HEK293T (cell line): ENCODE measurements around the gene STRN3.
"Not testable (repeated sequence)": the region's sequence is repeated elsewhere in the genome, so short reads cannot be mapped to it uniquely, and the experiment has no call there.

Source experiments
- CTCF ChIA-PET: fragments of 350-600 bp; formaldehyde crosslinking; extraction: SDS; loops from one replicate; lab custom pipeline; 2021; ENCODE audit warnings: antibody characterized with exemption, inconsistent platforms; lab: Yijun Ruan, JAX
- POLR2A ChIA-PET: fragments of 350-600 bp; formaldehyde crosslinking; extraction: SDS; loops from one replicate; lab custom pipeline; 2020; ENCODE audit warnings: antibody characterized with exemption, inconsistent platforms; lab: Yijun Ruan, JAX
- DNase-seq: peaks from one replicate; pipeline ENCODE4 v3.0.0; 2012; ENCODE audit warnings: mixed read lengths; ENCODE audit errors: extremely low spot score
- ARNT ChIP-seq: fragments of 450-650 bp; IDR thresholded peaks from 2 replicates; pipeline ENCODE4 v1.6.1; 2017; ENCODE audit warnings: mild to moderate bottlenecking
- BHLHE40 ChIP-seq: fragments of 450-650 bp; IDR thresholded peaks from 2 replicates; pipeline ENCODE4 v1.6.1; 2016; ENCODE audit warnings: mild to moderate bottlenecking, moderate library complexity, borderline replicate concordance
- CTBP1 ChIP-seq: fragments of 450-650 bp; IDR thresholded peaks from 2 replicates; pipeline ENCODE4 v1.6.1; 2016; ENCODE audit warnings: borderline replicate concordance
- ELF4 ChIP-seq: fragments of 450-650 bp; IDR thresholded peaks from 2 replicates; pipeline ENCODE4 v1.6.1; 2017; ENCODE audit warnings: antibody characterized with exemption
- FOXA1 ChIP-seq: fragments of 450-650 bp; IDR thresholded peaks from 2 replicates; pipeline ENCODE4 v1.6.1; 2016; ENCODE audit warnings: mild to moderate bottlenecking
- FOXK2 ChIP-seq: fragments of 450-650 bp; IDR thresholded peaks from 2 replicates; pipeline ENCODE4 v1.6.1; 2016; ENCODE audit warnings: mild to moderate bottlenecking
- FOXM1 ChIP-seq: fragments of 450-650 bp; IDR thresholded peaks from 2 replicates; pipeline ENCODE4 v1.6.1; 2017; ENCODE audit warnings: mild to moderate bottlenecking, borderline replicate concordance
- HDGF ChIP-seq: fragments of 450-650 bp; IDR thresholded peaks from 2 replicates; pipeline ENCODE4 v1.6.1; 2017; ENCODE audit warnings: antibody characterized with exemption, borderline replicate concordance
- L3MBTL2 ChIP-seq: fragments of 450-650 bp; conservative IDR thresholded peaks from 2 replicates; pipeline ENCODE4 v1.6.1; 2016; ENCODE audit warnings: mild to moderate bottlenecking
- LEF1 ChIP-seq: fragments of 450-650 bp; IDR thresholded peaks from 2 replicates; pipeline ENCODE4 v1.6.1; 2017; ENCODE audit warnings: mild to moderate bottlenecking, borderline replicate concordance
- NFRKB ChIP-seq: fragments of 450-650 bp; IDR thresholded peaks from 2 replicates; pipeline ENCODE4 v1.6.1; 2016; ENCODE audit warnings: mild to moderate bottlenecking, moderate library complexity
- SP1 ChIP-seq: fragments of 450-650 bp; IDR thresholded peaks from 2 replicates; pipeline ENCODE4 v1.6.1; 2017
- SUZ12 ChIP-seq: fragments of 450-650 bp; IDR thresholded peaks from 2 replicates; pipeline ENCODE4 v1.6.1; 2016; ENCODE audit warnings: mild to moderate bottlenecking
- TARDBP ChIP-seq: fragments of 450-650 bp; IDR thresholded peaks from 2 replicates; pipeline ENCODE4 v1.6.1; 2016
- ZNF384 ChIP-seq: fragments of 450-650 bp; IDR thresholded peaks from 2 replicates; pipeline ENCODE4 v1.6.1; 2016
- TF ChIP-seq, protein P1 (sequence below): fragments of 450-650 bp; IDR thresholded peaks from 2 replicates; pipeline ENCODE4 v1.6.1; 2016

STRN3 gene

DNA sequence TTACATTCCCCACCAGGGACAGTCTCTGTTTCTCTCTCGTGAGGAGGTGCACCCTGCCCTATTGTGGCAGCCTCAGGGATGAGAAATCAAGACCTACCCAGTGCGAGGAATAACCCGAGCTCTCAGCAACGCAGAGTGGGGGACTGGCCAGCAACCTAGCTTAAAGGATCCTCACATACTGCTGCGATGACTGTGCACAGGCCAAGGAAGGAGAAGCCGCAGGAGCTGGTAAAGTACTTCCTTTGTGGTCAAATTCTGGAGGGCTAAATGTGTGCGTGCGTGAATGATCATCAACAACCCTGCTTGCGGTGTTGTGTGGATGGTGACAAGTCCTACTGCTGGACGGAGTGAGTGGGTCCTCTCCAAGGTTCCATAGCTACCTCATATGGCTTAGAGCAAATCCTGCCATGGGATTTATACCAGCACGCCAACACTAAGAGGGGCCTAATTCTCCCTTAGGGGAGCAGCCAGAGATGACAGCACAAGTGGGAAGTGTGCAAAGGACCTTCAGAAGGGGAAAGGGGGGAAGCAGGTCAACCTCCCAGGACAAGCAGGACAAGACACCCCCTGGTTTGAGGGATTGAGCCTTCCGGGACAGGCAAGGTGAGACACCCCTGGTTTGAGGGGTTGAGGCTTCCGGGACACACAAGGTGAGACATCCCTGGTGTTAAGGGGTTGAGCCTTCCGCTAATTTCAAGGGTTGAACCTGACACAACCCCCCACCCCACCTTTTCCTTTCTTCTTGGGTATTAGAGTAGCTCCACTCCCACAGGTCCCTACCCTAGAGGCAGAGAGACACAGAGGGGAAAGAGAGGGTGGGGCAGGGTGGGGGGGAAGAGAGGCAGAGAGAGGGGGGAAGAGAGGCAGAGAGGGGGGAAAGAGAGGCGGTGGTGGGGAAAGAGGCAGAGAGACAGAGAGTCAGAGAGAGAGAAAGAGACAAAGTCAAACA is 59.5 kb downstream of the STRN3 start:
- ChIA-PET POLR2A (no interaction called here), CTCF (no interaction called here)
- TF ChIP-seq TARDBP: no peak
- TF ChIP-seq BHLHE40: no peak
- no peak for DNase-seq

DNA sequence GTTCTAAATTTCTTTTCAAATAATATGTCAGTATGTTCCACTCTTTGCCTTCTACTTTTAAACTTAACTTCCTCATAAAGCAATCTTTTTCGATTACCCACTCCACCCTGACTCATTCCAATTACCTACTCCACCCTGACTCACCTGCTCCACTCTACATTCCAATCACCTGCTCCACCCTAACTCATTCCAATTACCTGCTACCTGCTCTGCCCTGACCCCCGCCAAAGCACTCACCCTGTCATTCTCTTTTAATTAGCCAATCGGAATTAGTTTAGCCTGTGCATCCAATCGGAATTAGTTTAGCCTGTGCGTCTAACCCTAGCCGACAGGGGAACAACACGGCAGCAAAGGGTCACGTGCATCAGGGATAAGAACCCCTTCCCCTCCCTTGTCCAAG is 60.3 kb downstream of the STRN3 start:
- DNase-seq, CTCF ChIA-PET, POLR2A ChIA-PET: not testable (repeated sequence)

- CTCF ChIA-PET: interaction anchor here (1.0 kb wide), 1 partner anchor 10 kb away, joined by 3 read pairs; no protein-coding TSS in a partner anchor
- POLR2A ChIA-PET, DNase-seq: not testable (repeated sequence)
Measured at GRCh38 chr14:30962537-30962936, 63.6 kb downstream of the STRN3 start.

DNA sequence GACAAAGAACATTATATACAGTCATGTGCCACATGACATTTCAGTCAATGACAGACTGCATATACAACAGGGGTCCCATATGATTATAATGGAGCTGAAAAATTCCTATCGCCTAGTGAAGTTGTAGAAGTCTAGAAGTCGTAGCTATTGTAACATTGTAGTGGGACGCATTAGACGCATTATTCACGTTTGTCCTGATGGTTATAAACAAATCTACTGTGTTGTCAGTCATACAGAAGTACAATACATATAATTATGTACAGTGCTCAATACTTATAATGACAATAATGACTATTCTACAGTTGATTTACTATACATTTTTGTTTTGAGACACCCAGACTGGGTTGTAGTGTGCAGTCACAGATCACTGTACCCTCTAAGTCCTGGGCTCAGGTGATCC is 64.8 kb downstream of the STRN3 start:
- POLR2A ChIA-PET: no interaction called here
- CTCF ChIA-PET: no interaction called here
- no peak for DNase-seq

DNA sequence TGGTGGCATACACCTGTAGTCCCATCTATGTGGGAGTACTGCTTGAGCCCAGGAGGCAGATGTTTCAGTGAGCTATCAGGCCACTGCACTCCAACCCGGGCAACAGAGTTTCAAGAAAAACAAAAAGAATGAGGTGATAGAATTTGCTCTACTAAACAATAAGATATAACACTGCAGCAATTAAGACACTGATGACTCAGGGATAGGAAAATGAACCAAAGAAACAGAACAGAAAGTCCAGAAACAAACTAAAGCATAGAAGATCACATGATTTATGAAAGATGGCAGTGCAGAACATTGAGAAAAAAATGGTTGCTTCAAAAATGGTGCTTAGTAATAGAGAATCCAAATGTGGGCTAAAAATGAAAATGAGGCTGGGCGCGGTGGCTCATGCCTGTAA is 66.0 kb downstream of the STRN3 start:
- DNase-seq: no peak
- ChIA-PET CTCF (no interaction called here), POLR2A (no interaction called here)
- TF ChIP-seq BHLHE40 (no peak), FOXM1 (no peak), SP1 (no peak), LEF1 (no peak), ZNF384 (no peak), CTBP1 (no peak), ELF4 (no peak), TARDBP (no peak), L3MBTL2 (no peak), HDGF (no peak)
- TF ChIP-seq, protein P1, sequence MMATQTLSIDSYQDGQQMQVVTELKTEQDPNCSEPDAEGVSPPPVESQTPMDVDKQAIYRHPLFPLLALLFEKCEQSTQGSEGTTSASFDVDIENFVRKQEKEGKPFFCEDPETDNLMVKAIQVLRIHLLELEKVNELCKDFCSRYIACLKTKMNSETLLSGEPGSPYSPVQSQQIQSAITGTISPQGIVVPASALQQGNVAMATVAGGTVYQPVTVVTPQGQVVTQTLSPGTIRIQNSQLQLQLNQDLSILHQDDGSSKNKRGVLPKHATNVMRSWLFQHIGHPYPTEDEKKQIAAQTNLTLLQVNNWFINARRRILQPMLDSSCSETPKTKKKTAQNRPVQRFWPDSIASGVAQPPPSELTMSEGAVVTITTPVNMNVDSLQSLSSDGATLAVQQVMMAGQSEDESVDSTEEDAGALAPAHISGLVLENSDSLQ: no peak

More for the DNA sequence above, 64.8 kb downstream of the STRN3 start:
- TF ChIP-seq FOXA1: no peak
- TF ChIP-seq, protein P1: no peak
- no peak for TF ChIP-seq ZNF384
- TF ChIP-seq ELF4: no peak
- TF ChIP-seq HDGF: no peak
- no peak for TF ChIP-seq ARNT
- no peak for TF ChIP-seq FOXM1
- TF ChIP-seq FOXK2: no peak
- no peak for TF ChIP-seq TARDBP
- no peak for TF ChIP-seq NFRKB
- no peak for TF ChIP-seq SUZ12
- TF ChIP-seq BHLHE40: no peak
- TF ChIP-seq LEF1: no peak
- no peak for TF ChIP-seq CTBP1
- TF ChIP-seq L3MBTL2: no peak

DNA sequence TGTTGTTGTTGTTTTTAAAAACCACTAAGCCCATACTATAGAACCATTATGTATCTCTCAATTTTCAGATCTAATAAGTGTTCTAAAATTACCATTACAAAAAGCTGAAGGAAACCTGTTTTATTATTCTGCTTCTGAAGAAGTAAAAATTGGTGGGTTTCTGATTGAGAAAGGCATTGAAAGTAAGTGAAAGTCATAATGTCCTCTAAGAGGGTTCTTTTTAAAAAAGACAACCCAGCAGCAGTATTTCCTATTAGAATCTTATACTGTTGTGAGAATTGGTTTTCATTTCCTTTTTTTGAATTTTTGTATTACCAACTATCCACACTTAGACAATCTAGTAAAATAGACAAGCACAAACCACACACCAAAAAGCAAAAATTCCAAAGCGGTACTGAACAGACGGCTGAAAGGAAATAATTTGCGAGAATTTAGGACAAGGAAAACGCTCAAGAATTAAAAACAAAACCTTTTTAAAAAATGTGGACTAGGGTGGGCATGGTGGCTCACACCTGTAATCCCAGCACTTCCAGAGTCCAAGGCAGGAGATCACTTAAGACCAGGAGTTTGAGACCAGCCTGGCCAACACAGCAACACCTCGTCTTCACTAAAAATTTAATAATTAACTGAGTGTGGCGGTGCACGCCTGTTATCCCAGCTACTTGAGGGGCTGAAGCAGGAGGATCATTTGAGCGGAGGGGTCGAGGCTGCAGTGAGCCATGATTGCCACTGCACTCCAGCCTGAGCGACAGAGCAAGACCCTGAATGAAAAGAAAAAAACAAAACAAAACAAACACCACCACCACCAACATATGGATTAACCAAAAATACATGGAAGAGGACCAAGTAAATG is 67.4 kb downstream of the STRN3 start:
- ChIA-PET POLR2A (no interaction called here), CTCF (interaction anchor here (0.9 kb wide), 1 partner anchor 124 kb away, joined by 4 read pairs; no protein-coding TSS in a partner anchor)
- DNase-seq: no peak
- TF ChIP-seq HDGF: no peak
- no peak for TF ChIP-seq ARNT
- no peak for TF ChIP-seq ZNF384
- TF ChIP-seq FOXK2: no peak
- no peak for TF ChIP-seq L3MBTL2
- TF ChIP-seq SUZ12: no peak
- TF ChIP-seq ELF4: no peak

DNA sequence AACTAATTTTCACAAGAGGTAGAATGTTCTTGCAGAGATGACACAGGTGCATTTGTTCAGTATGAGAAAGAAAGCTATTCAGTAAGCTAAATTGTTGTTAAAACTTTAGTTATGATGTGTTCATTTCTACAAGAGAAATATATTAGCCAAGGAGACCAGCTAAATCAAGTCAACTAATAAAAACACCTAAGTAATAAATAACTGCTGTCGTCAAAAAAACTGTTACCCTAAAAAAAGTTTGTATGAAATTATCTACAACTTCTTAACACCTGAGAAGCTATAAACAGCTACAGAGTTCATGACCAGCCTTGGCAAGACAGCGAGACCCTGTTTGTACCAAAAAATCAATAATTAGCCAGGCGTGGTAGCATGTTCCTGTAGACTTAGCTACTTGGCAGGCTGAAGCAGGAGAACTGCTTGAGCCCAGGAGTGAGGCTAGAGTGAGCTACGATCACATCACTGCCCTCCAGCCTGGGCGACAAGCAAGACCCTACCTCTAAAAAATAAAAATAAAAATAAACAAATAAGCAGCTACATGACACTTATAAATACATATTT is 68.3 kb downstream of the STRN3 start:
- ChIA-PET POLR2A (no interaction called here), CTCF (interaction anchor here (0.6 to 0.9 kb wide), 2 partner anchors 125 to 219 kb away, joined by 4 read pairs; no protein-coding TSS in a partner anchor)
- no peak for TF ChIP-seq ZNF384
- TF ChIP-seq FOXK2: no peak
- TF ChIP-seq HDGF: no peak
- TF ChIP-seq, protein P1: no peak
- no peak for TF ChIP-seq ARNT
- TF ChIP-seq ELF4: no peak
- TF ChIP-seq FOXM1: no peak
- TF ChIP-seq BHLHE40: no peak
- TF ChIP-seq TARDBP: no peak
- TF ChIP-seq NFRKB: no peak
- no peak for TF ChIP-seq SUZ12
- DNase-seq: no peak
